Parathyroid adenoma (tissue), 2 donors: Measurements from ENCODE around the gene SAMD3.
"Not testable (repeated sequence)": the region's sequence is repeated elsewhere in the genome, so short reads cannot be mapped to it uniquely, and the experiment has no call there.

ENCODE experiments used
- H2AFZ ChIP-seq: fragments of 300-600 bp; sonication (generic); one replicate; pipeline ENCODE4 v1.7.0; 2017; ENCODE audit warnings: antibody characterized with exemption, mild to moderate bottlenecking
- H3K27ac ChIP-seq: fragments of 300-600 bp; sonication (generic); one replicate; pipeline ENCODE4 v1.7.0; 2017
- H3K27me3 ChIP-seq: fragments of 300-600 bp; sonication (generic); one replicate; pipeline ENCODE4 v1.7.0; 2017; ENCODE audit warnings: low read length; ENCODE audit not compliant: control insufficient read depth, insufficient read depth
- H3K36me3 ChIP-seq: fragments of 300-600 bp; sonication (generic); one replicate; pipeline ENCODE4 v1.7.0; 2017; ENCODE audit warnings: low read length; ENCODE audit not compliant: control insufficient read depth, insufficient read depth
- H3K4me1 ChIP-seq: fragments of 300-600 bp; sonication (generic); one replicate; pipeline ENCODE4 v1.7.0; 2017; ENCODE audit warnings: control low read depth
- H3K4me2 ChIP-seq: fragments of 300-600 bp; sonication (generic); one replicate; pipeline ENCODE4 v1.7.0; 2017; ENCODE audit warnings: low read length
- H3K4me3 ChIP-seq: fragments of 300-600 bp; sonication (generic); one replicate; pipeline ENCODE4 v1.7.0; 2017; ENCODE audit warnings: low read depth, low read length
- H3K79me2 ChIP-seq: fragments of 300-600 bp; sonication (generic); one replicate; pipeline ENCODE4 v1.7.0; 2017; ENCODE audit warnings: control low read depth
- H3K9ac ChIP-seq: fragments of 300-600 bp; sonication (generic); one replicate; pipeline ENCODE4 v1.7.0; 2017; ENCODE audit warnings: mild to moderate bottlenecking
- H3K9me3 ChIP-seq: fragments of 300-600 bp; sonication (generic); one replicate; pipeline ENCODE4 v1.7.0; 2017; ENCODE audit warnings: low read length; ENCODE audit not compliant: control insufficient read depth
- CTCF ChIP-seq: fragments of 300-600 bp; sonication (generic); IDR thresholded peaks from one replicate; pipeline ENCODE4 v1.7.0; 2017; ENCODE audit warnings: antibody characterized with exemption, mild to moderate bottlenecking
- donor health status: primary hyperparathyroidism.

Gene SAMD3

GRCh38 chr6:130222775-130223174, at the start of gene SAMD3:
Gene SAMD3, minus strand, starts transcription at chr6:130222951. Its CDS starts 7,678 bp downstream, at chr6:130215273.
- H3K9me3 ChIP-seq: no peaks in the 10 kb centered on the region
- H3K9ac ChIP-seq: no peak within 1 kb of the TSS
- H3K4me3 ChIP-seq: no peak within 1 kb of the TSS
- H3K27ac ChIP-seq: no peak within 1 kb of the TSS
- no peak for TF ChIP-seq CTCF
- H3K79me2 ChIP-seq: no peaks in the 10 kb centered on the region
- H3K27me3 ChIP-seq: no peaks in the 10 kb centered on the region
- no peaks in the 10 kb centered on the region for H3K4me1 ChIP-seq
- H3K36me3 ChIP-seq: no peaks in the 10 kb centered on the region
- H2AFZ ChIP-seq: no peak within 1 kb of the TSS
- no peak within 1 kb of the TSS for H3K4me2 ChIP-seq

GRCh38 chr6:130269969-130270635, 47.4 kb upstream of the SAMD3 start:
- H3K27me3 ChIP-seq: no peaks in the 10 kb centered on the region
- H3K9ac ChIP-seq: no peak overlapping the region
- TF ChIP-seq CTCF: no peak
- H3K4me2 ChIP-seq: no peak overlapping the region
- no peak overlapping the region for H3K4me3 ChIP-seq
- H3K36me3 ChIP-seq: no peaks in the 10 kb centered on the region
- no peak overlapping the region for H3K27ac ChIP-seq
- no peak overlapping the region for H2AFZ ChIP-seq
- H3K9me3 ChIP-seq: peaks cover 5% of the 10 kb centered on the region
- H3K79me2 ChIP-seq: no peaks in the 10 kb centered on the region
- H3K4me1 ChIP-seq: no peaks in the 10 kb centered on the region

- not testable (repeated sequence) for H3K9ac ChIP-seq, H3K4me3 ChIP-seq, H3K36me3 ChIP-seq, H3K79me2 ChIP-seq, H3K9me3 ChIP-seq, H2AFZ ChIP-seq, H3K27me3 ChIP-seq, H3K4me2 ChIP-seq, H3K27ac ChIP-seq, H3K4me1 ChIP-seq
These were observed 42.8 kb upstream of the SAMD3 start for GRCh38 chr6:130265553-130265952.

- H3K4me2 ChIP-seq: no peak overlapping the region
- no peaks in the 10 kb centered on the region for H3K27me3 ChIP-seq
- TF ChIP-seq CTCF: no peak
- no peaks in the 10 kb centered on the region for H3K36me3 ChIP-seq
- H2AFZ ChIP-seq: no peak overlapping the region
- H3K4me3 ChIP-seq: no peak overlapping the region
- H3K27ac ChIP-seq: no peak overlapping the region
- peaks cover 5% of the 10 kb centered on the region for H3K9me3 ChIP-seq
- no peaks in the 10 kb centered on the region for H3K4me1 ChIP-seq
- H3K79me2 ChIP-seq: no peaks in the 10 kb centered on the region
- H3K9ac ChIP-seq: no peak overlapping the region
These were observed 39.3 kb upstream of the SAMD3 start for GRCh38 chr6:130262008-130262407.

- not testable (repeated sequence) for H3K79me2 ChIP-seq, H3K4me3 ChIP-seq, H3K9ac ChIP-seq, H3K36me3 ChIP-seq, H3K4me1 ChIP-seq, H3K27ac ChIP-seq, H2AFZ ChIP-seq, H3K9me3 ChIP-seq, H3K27me3 ChIP-seq, H3K4me2 ChIP-seq
These were observed 38.8 kb upstream of the SAMD3 start for GRCh38 chr6:130261558-130261957.

GRCh38 chr6:130260614-130261241, 38.0 kb upstream of the SAMD3 start:
- H3K4me3 ChIP-seq: not testable (repeated sequence)

DNA sequence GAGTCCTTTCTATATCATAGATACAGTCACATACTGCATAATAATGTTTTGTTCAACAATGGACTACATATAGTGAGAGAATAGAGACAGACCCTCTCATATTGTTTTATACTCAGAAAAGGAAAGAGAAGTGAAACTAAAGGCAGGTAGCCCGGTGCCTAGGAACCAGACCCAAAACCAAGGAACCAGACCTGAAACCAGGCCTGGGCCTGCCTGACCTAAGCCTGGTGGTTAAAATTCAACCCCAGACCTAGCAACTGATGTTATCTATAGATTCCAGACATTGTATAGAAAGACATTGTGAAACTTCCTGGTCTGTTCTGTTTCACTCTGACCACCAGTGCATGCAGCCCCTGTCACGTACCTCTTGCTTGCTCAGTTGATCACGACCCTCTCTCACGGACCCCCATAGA, 37.3 kb upstream of the SAMD3 start:
- H3K79me2 ChIP-seq, H3K4me3 ChIP-seq, H3K4me2 ChIP-seq, H3K36me3 ChIP-seq, H3K9ac ChIP-seq, H2AFZ ChIP-seq, H3K27me3 ChIP-seq, H3K9me3 ChIP-seq, H3K27ac ChIP-seq, H3K4me1 ChIP-seq: not testable (repeated sequence)

More at GRCh38 chr6:130260614-130261241, 38.0 kb upstream of the SAMD3 start:
- not testable (repeated sequence) for H3K9me3 ChIP-seq, H3K36me3 ChIP-seq, H3K79me2 ChIP-seq, H3K9ac ChIP-seq, H3K4me1 ChIP-seq, H3K4me2 ChIP-seq, H3K27me3 ChIP-seq, H3K27ac ChIP-seq, H2AFZ ChIP-seq
